ENCODE measurements around the gene GEMIN5. TPM values are rescaled to one million over a fixed set of nuclear protein-coding genes. Genes with fewer than 3 reads are reported as not detected.

Gene GEMIN5
- total RNA-seq, 1 experiment from 2014 or later = 35.8 TPM

DNA sequence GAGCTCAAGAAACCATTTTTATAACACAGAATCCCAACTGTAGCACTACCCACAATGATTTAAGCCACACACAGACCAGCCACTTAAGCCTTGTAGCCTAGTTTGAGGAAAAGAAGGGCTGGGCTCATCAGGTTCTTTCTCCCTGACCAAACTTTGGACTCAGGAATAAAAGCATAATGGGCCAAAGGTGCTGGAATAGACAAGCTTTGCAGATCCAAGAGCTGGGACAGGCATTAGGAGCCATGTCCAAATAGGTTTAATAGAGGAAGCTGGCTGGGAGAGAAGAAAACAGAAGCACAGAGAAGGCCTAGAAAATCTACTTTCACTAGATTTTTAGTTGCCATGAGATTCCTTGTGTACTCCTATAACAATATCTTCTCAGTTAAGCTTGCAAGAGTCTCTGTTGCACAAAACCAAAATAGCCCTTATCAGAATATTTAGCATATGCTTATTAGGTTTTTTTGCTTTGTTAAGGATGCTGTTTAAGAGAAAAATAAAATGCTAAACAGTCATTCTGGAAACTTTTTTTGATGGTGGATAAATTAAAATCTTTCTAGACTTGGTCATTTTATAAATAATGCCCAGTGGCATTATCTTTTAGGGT is 41.3 kb downstream of the GEMIN5 start:
- Histone ChIP-seq H2AFZ (ENCODE audit: low read length) (no peak overlapping the region), H4K5ac (ENCODE audit: insufficient read length, low read depth, low read length) (no peak overlapping the region), H3K4ac (ENCODE audit: low read depth, low read length) (no peak overlapping the region), H3K14ac (ENCODE audit: insufficient read depth, low read length) (no peak overlapping the region), H2BK5ac (ENCODE audit: insufficient read length, low read length) (no peak overlapping the region), H3K79me1 (ENCODE audit: insufficient read depth, low read depth, low read length, poor library complexity, severe bottlenecking) (no peaks in the 10 kb centered on the region), H2BK15ac (ENCODE audit: low read depth, low read length) (no peak overlapping the region), H2BK20ac (ENCODE audit: low read depth, low read length, poor library complexity, severe bottlenecking) (no peak overlapping the region), H3K18ac (ENCODE audit: insufficient read length, low read depth, low read length) (no peak overlapping the region), H2BK12ac (ENCODE audit: insufficient read length, low read depth, low read length) (no peak overlapping the region), H3K56ac (ENCODE audit: insufficient read length, low read depth, low read length) (no peak overlapping the region), H3K4me1 (ENCODE audit: insufficient read depth, low read length) (no peaks in the 10 kb centered on the region), H3K79me2 (ENCODE audit: insufficient read depth, low read length) (no peaks in the 10 kb centered on the region), H3K9ac (ENCODE audit: extremely low read depth, insufficient read length, low read length) (no peak overlapping the region), H3K27ac (ENCODE audit: insufficient read length, low read depth, low read length) (no peak overlapping the region), H4K20me1 (ENCODE audit: control insufficient read depth, insufficient read depth, insufficient read length) (no peaks in the 10 kb centered on the region), H4K8ac (replicated peaks; ENCODE audit: insufficient read length, low read depth, low read length) (no peak overlapping the region), H4K91ac (ENCODE audit: insufficient read length, low read depth, low read length) (no peak overlapping the region), H2BK120ac (ENCODE audit: low read depth, low read length, poor library complexity, severe bottlenecking) (no peak overlapping the region), H3K27me3 (ENCODE audit: insufficient read depth, low read length) (no peaks in the 10 kb centered on the region), H3K4me2 (ENCODE audit: insufficient read depth, insufficient read length, low read length) (no peak overlapping the region), H3T11ph (ENCODE audit: low read length) (no peak overlapping the region), H3K23me2 (ENCODE audit: insufficient read length, low read depth, low read length, poor library complexity, severe bottlenecking) (no peaks in the 10 kb centered on the region), H3K9me3 (ENCODE audit: control insufficient read depth, low read depth, low read length) (no peaks in the 10 kb centered on the region), H3K23ac (ENCODE audit: insufficient read length, low read depth, low read length) (no peak overlapping the region), H2AK5ac (ENCODE audit: insufficient read length, low read length) (no peak overlapping the region)
- Mint-ChIP-seq H3K27ac (peak overlapping the region in 1 of 3 experiments; percentile 24; a peak in 1 of 7 replicates), H3K4me3 (no peak overlapping the region), H3K4me1 (no peaks in the 10 kb centered on the region), H3K9me3 (no peaks in the 10 kb centered on the region), H3K27me3 (ENCODE audit: low read depth) (no peaks in the 10 kb centered on the region), H3K36me3 (ENCODE audit: insufficient read depth in 1 of 3, low read depth in 3 of 3) (peaks cover 45 to 92% (median 83%) of the 10 kb centered on the region in 3 experiments; a peak in 6 of 7 replicates)
- TF ChIP-seq, protein P1, sequence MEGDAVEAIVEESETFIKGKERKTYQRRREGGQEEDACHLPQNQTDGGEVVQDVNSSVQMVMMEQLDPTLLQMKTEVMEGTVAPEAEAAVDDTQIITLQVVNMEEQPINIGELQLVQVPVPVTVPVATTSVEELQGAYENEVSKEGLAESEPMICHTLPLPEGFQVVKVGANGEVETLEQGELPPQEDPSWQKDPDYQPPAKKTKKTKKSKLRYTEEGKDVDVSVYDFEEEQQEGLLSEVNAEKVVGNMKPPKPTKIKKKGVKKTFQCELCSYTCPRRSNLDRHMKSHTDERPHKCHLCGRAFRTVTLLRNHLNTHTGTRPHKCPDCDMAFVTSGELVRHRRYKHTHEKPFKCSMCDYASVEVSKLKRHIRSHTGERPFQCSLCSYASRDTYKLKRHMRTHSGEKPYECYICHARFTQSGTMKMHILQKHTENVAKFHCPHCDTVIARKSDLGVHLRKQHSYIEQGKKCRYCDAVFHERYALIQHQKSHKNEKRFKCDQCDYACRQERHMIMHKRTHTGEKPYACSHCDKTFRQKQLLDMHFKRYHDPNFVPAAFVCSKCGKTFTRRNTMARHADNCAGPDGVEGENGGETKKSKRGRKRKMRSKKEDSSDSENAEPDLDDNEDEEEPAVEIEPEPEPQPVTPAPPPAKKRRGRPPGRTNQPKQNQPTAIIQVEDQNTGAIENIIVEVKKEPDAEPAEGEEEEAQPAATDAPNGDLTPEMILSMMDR (conservative IDR thresholded peaks at IDR 0.05) = no peak
- no peak for DNase-seq
